GM23248 (cell line): Measurements from ENCODE around the gene PLCB4.

Source experiments
- EZH2 ChIP-seq: fragments of 200-600 bp; sonication (generic); IDR thresholded peaks from 2 replicates; pipeline ENCODE4 v1.6.1; 2018; ENCODE audit warnings: antibody characterized with exemption, mild to moderate bottlenecking; ENCODE audit not compliant: insufficient read depth, poor library complexity, severe bottlenecking
- EZH2phosphoT487 ChIP-seq: fragments of 200-600 bp; sonication (generic); IDR thresholded peaks from 2 replicates; pipeline ENCODE4 v1.6.1; 2018; ENCODE audit warnings: antibody characterized with exemption, moderate library complexity, mild to moderate bottlenecking, low read depth; ENCODE audit not compliant: insufficient read depth

GRCh38 chr20:9398882-9399281, 330.0 kb downstream of the PLCB4 start:
- TF ChIP-seq EZH2phosphoT487, result no peak
- no peak for TF ChIP-seq EZH2
